Astrocyte (in vitro differentiated cells and primary cell): Measurements from ENCODE around the gene ZNF587.
"Not testable (repeated sequence)": the region's sequence is repeated elsewhere in the genome, so short reads cannot be mapped to it uniquely, and the experiment has no call there.

ENCODE experiments used
- EZH2 ChIP-seq: IDR thresholded peaks from 2 replicates; pipeline ENCODE4 v1.6.1; 2012; ENCODE audit warnings: mild to moderate bottlenecking, low read length, inconsistent platforms; ENCODE audit not compliant: insufficient read depth
- TF ChIP-seq, protein P1 (sequence below): IDR thresholded peaks from 2 replicates; pipeline ENCODE4 v1.5.1; 2011; ENCODE audit warnings: low read depth, mild to moderate bottlenecking, inconsistent platforms, low read length, moderate library complexity; ENCODE audit not compliant: insufficient read depth

DNA sequence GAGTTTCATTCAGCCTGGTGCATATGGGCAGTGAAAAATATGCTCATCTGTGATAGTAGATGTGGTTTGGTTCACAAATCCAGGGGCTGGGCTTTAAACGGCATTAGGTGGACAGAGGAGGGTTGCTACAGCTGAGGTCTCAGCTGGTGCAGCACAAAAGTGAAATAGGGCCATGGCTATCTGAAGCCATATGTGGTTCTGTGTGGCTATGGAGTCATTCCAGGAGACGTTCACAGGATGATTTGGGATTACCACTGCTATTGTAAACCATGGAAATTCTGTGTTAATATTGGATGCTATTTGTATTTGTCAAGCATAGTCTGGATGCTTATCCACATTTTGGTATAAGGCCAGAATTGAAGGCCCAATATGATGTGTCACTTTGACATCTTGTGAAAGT, 4.5 kb downstream of the ZNF587 start:
- TF ChIP-seq, protein P1, sequence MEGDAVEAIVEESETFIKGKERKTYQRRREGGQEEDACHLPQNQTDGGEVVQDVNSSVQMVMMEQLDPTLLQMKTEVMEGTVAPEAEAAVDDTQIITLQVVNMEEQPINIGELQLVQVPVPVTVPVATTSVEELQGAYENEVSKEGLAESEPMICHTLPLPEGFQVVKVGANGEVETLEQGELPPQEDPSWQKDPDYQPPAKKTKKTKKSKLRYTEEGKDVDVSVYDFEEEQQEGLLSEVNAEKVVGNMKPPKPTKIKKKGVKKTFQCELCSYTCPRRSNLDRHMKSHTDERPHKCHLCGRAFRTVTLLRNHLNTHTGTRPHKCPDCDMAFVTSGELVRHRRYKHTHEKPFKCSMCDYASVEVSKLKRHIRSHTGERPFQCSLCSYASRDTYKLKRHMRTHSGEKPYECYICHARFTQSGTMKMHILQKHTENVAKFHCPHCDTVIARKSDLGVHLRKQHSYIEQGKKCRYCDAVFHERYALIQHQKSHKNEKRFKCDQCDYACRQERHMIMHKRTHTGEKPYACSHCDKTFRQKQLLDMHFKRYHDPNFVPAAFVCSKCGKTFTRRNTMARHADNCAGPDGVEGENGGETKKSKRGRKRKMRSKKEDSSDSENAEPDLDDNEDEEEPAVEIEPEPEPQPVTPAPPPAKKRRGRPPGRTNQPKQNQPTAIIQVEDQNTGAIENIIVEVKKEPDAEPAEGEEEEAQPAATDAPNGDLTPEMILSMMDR, result not testable (repeated sequence)
- TF ChIP-seq EZH2, result not testable (repeated sequence)
